Activated CD8-positive, alpha-beta memory T cell treated with anti-CD3 and anti-CD28 coated beads for 4 hours (primary cell): Measurements from ENCODE around the gene CDRT4.

Experiments used
- DNase-seq, 2 donors: peaks; one replicate each; pipeline ENCODE4 v3.0.0-alpha.2; 2020; ENCODE audit warnings: low read depth in 2 of 2

Gene CDRT4

DNA sequence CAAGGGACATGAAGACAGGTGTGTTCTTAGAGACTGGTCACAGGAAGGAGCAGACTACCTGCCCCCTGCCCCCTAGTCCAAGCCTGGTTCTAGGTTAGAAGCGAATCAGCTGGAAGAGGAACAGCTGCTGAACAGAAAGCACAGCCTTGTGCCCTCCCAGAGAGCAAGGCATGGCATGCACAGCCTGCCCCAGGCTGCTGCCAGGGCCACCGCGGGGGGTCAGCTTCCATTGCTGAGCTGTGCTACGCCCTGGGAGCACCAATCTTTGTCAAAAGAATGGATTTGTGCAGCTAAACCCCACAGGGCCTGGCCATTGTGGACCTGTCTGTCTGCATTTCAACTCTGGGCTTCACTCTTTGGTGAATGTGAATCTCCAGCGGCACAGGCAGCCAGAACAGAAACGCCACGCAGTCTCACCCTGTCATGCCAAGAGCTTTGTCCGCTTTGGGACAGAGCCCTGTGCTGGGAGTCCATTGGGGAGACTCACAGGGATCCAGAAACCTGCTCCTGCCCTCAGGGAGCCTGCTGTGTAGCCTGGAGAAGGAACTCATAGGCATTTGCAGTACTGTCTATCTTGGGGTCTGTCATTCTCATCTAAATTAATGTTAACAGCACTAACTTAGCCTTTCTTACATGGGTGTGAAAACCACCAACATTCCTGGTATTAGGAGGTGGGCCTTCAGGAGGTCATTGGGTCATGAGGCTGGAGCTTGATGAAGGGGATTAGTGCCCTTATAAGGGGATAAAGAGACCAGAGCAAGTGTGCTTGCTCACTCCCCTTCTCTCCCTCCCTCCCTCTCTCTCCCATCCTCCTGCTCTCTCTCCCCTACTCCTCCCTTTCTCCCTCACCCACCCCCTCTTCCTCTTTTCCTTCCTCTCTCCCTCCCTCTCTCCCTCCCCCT is 25.6 kb upstream of the CDRT4 start:
- DNase-seq, result no peak

DNA sequence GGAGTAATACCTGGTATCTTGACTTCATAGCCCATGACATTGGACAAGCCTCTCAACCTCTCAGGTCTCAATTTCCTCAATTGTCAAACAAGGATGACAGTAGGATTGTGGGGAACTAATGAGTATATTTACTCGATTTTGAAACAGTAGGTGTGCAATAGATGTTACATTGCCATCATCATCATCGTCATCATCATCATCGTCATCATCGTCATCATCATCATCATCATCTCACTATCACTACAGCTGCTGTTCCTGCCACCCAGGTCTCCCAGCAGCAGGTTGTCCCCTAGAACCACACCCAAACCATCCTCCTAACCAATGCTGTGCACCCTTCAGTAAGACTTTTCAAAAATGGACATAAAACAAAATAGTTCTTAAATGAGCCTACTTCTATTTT is 24.8 kb upstream of the CDRT4 start:
- no peak for DNase-seq

DNA sequence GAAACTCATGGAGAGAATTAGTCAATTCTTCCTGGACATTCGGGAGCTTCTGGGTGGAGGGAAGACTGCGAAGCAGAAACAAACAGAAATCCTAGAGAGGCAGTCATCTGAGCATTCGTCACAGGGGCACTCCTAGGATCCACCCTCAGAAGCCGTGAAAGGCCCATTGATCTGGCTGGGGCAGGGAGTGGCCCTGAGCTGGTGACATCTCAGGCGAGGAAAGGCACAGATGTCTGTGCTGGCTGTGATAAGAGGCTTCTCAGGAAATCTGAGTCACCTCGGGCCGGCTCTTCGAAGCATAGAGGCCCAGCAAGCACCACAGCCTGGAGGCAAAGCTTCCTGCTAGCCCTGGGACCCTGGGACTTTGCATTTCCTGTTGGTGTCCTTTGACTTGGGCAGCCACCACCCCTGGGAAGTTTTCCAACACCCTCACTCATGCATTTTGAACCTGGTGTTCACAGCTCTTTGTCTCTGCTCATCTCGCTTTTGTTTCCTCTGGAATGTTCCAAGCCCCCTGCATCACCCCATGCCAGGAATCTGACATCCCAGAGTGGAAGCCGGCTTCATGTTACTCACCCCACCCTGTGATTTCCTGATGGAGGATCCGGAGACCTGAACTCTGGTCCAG is 23.3 kb upstream of the CDRT4 start:
- no peak for DNase-seq

DNA sequence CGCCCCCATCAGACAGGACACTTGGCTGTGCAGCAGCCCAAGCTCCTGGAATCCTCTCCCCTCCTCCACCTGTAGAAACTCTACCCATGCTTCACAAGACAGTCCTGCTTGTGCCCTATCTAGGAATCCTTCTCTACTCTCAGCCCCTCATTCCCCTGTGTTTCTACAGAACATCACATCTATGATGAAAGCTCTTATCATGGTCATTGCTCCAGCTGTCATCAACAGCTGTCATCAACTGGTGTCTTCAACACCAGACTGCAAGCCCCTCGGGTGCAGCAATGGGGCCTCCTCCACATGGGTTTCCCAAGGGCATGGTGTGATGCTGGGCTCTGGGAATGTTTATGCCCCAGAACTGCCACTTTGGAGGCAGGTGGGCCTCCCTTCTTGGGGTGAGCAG is 21.1 kb upstream of the CDRT4 start:
- DNase-seq, result no peak

DNA sequence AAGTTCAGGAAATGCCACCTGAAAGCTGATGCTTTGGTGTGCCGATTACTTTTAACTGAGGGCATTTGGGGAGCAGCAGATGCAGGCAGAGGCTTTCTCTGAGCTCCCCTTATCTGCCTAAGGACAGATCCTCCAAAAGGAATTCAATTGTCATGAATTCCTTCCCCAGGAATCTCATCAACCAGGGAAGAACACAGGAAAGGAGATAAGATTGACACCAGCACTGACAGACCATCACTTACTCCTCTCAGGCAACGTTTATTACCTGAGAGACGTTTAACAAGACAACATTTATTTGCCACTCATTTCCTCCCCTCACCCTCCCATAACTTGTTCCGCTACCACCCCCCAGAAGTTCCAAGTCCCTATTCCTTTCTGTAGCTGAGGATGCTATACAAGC is 17.6 kb upstream of the CDRT4 start:
- no peak for DNase-seq

DNA sequence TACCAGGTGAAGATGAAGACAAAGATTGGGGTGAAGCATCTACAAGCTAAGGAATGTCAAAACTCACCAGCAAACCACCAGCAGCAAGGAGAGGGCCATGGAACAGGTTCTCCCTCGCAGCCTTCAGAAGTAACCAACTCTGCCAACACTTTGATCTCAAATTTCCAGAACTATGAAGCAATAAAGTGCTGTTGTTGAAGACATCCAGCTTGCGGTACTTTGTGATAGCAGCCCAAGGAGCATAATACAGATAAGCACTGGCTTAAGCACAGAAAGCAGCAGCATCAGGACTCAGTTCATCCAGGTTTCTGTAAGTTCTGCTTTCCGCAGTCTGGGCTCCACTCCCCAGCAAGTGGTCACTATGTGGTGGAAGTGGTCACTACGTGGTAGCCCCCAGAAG is 16.0 kb upstream of the CDRT4 start:
- no peak for DNase-seq

DNA sequence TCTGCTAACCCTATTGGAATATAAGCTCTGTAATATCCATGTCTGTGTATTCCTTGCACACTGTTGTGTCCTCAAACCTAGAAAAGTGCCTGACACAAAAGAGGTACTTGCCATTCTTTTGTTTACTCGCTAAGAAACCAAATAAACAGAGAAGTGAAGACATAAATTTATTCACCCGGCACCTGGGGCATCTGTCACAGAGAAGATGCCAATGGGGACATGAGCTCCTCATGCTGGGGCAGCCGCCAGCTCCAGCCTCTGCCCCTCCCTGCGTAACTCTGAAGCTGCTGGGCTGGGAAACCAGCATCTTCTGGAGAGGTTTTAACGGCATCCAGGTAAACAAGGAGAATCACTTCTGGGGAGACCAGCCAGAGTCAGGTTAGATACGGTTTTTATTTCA is 15.1 kb upstream of the CDRT4 start:
- DNase-seq, result no peak

DNA sequence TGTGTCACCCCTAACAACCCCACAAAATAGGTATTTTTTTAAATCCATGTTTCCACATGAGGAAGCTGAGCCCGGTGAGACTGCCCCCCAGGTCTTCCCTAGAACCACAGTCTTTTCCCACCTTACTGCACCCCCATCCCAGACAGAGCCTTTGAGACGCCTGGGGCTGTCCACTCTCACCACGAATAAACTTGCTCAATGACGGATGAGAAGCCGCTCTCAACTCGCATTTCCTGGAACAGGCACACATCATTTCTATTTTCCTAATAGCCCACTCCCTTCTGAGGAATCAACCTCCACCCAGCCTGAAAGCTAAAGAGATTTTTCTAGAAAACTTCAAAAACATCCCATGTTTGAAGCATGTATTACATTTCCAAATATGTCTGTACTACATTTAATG is 14.1 kb upstream of the CDRT4 start:
- no peak for DNase-seq

DNA sequence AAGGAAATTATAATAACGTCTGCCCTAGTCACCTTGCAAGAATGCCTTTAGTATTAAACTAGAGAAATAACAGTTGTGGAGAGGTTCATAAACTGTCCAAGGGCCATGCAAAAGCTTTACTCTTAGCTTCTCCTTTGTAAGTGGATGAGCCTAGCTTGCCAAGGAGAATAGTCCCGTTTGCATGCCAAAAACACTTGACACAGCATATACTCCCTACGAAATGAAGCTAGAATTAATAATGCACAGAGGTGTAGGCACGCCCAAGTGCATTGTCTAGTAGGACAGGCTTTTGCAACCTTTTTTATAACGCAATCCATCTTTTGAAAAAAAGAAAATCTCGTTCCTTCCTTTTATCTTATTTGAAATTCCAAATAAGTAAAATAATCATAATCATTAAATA is 12.8 kb upstream of the CDRT4 start:
- no peak for DNase-seq

DNA sequence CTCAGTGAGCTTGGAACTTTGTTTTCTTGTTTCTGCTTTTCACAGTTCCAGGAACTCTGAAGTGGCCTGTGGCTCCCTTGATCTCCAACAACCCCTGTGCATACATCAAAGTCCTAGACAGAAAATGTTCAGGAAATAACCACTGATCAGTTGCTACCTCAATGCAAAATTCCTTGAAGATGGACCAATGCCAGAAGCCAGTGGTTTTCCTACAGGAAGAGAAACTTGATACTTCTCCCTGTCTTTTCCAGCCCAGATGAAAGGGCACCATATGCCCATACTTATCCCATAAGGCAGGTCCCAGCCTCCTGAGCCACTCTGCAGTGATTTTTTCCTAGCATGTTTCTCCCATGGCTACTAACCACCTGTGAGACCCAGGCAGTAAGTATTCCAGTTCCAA is 12.3 kb upstream of the CDRT4 start:
- no peak for DNase-seq

DNA sequence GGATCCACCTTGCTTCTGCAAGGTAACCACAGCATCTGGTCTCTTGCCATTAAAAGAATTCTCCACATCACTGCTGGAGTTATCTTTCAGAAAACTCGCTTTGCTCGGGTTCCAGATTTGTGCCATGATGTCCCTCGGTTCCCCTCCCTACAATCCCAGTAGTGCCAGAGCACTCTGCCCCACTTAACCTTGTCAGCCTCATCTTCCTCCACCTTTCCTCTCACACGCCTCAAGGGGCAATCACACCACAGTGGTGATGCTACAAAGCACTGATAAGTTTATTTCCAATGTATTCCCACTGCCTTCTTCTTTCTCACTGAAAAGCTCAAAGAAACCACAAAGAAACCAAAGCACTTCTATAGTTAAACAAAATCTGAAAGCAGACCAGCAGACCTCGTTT is 11.4 kb upstream of the CDRT4 start:
- no peak for DNase-seq

DNA sequence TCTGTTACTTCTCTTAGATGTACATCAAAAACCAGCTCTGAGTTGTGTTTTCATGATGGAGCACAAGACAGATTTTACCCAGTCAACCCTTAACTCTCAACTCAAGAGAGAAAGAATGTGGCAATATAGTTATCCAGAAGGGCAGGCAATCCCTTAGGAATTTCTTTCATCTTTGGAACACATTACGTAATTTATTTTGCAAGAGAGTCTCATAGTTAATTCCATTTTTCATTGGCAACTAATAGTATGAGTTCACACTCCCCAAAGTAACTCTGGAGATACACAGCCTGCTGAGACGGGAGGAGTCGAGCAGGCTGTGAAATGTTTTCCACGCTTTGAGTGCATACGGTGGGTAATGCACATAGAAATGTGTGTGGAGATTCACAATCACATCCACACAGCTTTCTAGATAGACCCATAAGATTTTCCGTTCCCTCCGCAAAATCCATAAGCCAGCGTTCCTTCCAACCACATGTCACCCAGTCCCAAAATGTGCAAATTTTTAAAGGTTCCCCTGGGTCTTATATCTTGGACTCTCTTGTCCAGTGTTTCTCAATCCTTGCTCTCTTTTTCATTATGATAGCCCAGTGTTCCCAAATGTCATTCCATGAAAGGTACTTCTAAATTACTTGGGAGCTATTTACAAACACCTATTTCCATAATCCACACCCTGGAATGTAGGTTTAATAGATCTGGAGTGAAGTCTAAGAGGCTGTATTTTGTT is 8.4 kb upstream of the CDRT4 start:
- no peak for DNase-seq

DNA sequence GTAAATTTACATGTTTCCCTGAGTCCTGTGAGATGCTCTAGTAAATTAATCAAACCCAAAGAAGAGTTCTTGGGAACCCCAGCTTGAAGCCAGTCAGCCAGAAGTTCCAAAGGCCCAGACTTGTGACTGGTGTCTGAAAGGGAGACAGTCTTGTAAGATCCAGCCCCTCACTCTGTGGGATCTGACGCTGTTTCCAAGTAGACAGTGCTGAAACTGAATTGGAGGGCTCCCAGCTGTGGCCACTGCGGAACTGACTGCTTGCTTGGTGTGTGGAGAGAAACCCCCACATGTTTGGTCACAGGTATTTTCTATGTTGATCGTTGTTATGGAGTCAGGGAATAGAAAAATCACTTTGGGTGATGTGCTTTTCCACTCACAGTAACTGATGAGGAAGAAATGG is 5.5 kb upstream of the CDRT4 start:
- no peak for DNase-seq

DNA sequence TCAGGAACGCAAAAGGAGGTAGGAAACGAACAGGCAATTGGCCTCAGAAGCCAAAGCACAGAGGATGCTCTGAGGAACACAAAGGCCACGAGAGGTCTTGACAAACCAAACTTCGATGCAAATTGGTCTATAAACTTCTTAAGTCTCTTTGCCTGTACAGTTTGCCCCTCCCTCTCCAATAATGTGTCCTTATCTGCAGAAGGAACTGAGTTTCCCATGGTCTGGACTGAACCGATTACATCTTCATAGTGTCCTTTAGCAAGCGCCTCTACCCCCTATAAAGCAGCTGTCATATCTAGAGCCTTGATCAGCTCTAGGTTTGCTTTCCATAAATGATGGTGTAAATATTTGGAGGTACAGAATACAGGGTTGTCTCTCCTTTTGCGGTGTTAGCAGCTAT is 3.1 kb upstream of the CDRT4 start:
- DNase-seq, result no peak

DNA sequence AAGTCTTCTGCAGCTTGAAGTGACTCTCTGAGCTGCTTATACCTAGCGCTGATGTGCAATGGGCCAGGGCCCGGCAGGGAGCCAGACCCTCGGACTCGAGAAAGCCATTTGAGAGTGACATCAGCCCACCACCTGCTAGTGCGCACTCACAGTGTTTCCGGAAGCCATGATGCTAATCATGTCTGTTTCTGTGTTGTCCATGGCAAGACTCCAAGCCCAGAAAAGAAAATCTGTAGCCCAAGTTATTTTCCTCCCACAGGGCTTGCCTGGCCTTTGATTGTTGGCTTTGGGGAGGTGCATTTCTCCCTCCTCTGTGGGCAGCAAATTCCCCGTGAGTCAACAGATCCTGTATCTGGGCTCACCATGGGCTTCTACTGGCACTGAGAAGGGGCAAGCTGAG is 1.8 kb upstream of the CDRT4 start:
- DNase-seq, result no peak

DNA sequence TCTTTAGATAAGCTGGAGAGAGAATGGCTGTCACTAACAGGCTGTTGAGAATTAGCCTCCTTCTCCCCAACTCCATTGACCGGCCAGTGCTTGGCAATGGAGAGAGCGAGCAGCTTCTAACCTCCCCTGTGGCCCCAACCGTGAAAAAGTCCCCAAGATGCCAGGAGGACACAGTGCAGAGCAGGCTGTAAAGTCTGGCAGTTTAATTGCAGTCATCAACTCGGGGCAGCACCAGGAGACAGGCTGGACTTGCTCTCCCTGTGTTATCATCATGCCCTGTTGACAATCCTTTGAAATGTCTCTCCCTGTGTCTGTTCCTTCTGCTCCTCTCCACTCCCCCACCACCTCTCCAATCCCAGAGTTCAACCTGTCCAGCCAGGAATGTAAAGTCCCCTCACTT is 705 bp upstream of the CDRT4 start:
- DNase-seq, result no peak

DNA sequence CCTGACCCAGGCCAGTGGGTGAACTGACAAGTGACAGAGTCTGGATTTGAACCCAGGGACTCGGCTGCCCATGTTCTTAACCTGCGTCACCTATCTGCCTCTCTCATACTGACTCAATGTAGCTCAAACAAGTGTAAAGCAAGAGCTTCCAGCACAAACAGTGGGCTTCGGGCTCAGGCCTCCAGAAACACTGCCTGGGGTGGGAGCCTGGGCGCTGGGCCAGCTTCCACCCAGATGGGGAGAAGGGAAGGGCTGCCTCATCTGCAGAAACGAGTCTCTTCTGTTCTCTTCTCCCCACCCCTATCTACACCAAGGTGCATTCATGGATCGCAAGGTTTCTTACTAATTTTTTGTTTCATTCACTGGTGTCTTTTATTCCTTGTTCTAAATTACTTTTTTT is 1.3 kb downstream of the CDRT4 start:
- no peak for DNase-seq

DNA sequence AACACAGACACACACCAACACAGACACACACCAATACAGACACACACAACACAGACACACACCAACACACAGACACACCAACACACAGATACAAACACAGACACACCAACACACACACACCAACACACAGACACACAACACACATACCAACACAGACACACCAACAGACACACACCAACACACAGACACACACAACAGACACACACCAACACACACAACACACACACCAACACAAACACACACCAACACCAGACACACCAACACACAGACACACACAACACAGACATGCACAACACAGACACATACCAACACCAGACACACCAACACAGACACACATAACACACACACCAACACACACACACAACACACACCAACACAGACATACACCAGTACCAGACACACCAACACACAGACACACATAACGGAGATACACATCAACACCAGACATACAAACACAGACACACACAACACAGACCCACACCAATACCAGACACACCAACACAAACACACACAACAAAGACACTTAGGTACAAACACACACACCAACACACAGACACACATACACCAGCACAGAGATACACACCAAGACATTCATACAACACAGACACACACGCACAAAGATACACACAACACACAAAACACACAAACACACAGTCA is 2.2 kb downstream of the CDRT4 start:
- DNase-seq, result no peak

DNA sequence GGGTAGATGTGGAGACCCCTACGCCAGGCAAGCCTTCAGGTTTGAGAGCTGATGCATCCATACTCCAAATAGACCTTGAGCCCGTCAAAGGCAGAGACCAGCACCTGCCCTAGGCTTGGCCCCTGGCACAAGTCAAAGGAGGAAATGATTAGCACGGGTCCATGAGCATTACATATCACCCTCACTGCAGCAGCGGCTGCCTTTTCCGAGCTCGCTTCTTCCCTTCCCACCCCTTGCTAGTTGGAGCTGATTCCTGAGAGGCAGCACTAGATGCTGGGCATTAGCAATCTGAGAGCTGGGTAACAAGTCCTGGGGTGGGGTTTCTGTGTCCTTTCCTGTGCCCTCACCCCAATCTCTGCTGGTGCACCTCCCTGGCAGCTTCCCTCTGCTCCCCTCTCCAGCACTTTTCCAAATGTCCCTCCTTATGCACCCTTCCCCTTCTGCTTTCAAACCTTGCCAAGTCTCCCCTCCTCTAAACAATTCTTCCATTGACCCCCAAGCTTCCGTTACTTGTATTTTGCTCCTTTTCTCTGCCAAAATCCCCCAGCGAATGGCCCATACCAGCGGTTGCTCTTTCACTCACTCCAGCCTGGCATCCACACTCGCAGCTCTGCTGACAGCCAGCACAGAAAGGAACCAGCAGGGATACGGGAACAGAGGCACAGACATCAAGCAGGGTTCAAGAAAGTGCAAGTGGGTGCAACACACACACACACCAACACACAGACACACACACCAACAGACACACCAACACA is 3.0 kb downstream of the CDRT4 start:
- no peak for DNase-seq

DNA sequence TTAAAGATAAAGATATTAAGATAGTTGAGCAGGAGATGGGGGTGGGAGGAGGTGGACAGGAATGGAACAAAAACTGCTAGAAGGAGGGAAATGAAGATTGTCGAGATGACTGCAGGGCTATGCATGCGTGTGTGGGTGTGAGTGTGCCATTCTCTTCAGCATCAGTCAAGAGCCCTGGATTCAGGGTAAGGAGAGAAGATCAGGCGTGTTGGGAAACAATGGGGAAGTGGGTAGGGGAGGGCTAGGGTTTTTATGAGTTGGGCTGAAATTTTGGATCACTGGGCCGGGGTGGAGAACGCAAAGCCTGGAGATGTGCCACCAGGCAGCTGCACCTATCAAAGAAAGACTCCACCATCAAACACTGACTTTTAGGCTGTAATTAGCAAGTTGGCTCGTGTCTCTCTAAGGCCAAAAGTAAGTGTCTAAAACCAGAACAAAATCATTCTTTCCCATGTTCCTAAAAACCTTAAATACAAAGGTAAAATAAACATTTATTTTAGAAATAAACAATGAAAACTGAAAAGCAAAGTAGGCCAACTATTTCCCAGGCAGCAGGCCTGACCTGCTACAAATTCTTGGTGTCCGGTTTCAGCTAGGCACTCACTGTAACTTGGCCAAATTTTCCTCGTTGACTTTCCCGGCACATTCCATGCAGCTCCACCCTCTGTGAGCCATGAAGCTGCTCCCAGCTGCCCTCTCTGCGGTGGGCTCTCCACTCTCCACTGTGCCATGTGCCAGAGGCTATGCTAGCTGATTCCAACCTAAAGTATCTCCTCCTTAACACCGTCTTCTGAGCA is 4.2 kb downstream of the CDRT4 start:
- no peak for DNase-seq

DNA sequence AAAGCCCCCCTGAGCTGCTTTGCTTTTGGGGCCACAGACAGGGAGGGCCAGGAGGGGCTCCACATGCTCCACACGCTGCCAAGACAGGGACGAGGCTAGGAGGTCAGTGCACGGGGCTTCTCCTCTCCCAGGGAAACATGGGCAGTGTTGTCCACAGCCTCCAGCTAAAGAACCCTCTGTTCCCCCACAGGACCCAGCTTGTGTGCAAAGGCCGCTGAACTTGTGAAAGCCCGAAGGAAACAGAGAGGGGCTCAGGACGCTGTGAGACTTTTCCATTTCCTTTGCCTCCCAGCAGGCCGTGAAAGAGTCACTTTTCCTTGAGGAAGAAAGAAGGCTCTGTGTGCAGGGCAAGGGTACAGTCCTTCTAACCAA is 9.7 kb downstream of the CDRT4 start:
- DNase-seq, result no peak
